ENCODE data around the gene ING4.

GRCh38 chr12:6620885-6621274, 42.0 kb downstream of the ING4 start:
- TF ChIP-seq, protein P1, sequence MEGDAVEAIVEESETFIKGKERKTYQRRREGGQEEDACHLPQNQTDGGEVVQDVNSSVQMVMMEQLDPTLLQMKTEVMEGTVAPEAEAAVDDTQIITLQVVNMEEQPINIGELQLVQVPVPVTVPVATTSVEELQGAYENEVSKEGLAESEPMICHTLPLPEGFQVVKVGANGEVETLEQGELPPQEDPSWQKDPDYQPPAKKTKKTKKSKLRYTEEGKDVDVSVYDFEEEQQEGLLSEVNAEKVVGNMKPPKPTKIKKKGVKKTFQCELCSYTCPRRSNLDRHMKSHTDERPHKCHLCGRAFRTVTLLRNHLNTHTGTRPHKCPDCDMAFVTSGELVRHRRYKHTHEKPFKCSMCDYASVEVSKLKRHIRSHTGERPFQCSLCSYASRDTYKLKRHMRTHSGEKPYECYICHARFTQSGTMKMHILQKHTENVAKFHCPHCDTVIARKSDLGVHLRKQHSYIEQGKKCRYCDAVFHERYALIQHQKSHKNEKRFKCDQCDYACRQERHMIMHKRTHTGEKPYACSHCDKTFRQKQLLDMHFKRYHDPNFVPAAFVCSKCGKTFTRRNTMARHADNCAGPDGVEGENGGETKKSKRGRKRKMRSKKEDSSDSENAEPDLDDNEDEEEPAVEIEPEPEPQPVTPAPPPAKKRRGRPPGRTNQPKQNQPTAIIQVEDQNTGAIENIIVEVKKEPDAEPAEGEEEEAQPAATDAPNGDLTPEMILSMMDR (IDR thresholded peaks at IDR 0.05): no peak
- TF ChIP-seq EP300 (IDR thresholded peaks at IDR 0.05): no peak

Data from stomach (tissue), 4 donors.